DMS 273 treated with DMSO at 0.1 percent for 48 hours (cell line): ENCODE results near the gene NCAPD3.
"Not testable (repeated sequence)": the region's sequence is repeated elsewhere in the genome, so short reads cannot be mapped to it uniquely, and the experiment has no call there.

Experiments used
- DNase-seq: peaks from one replicate; lab custom pipeline; 2025; lab: John Stamatoyannopoulos, UW

NCAPD3 gene

GRCh38 chr11:134223836-134224709, at the start of gene NCAPD3, which contains the start of gene VPS26B:
Gene NCAPD3, minus strand, starts transcription at chr11:134223967. Its CDS starts 41 bp downstream, at chr11:134223926.
Gene VPS26B, plus strand, starts transcription at chr11:134224671. Its CDS starts 452 bp downstream, at chr11:134225123.
- peak; percentile 84 for DNase-seq

- no peak for DNase-seq
Observed at GRCh38 chr11:134273317-134273712, 49.5 kb upstream of the NCAPD3 start.

- no peak for DNase-seq
Observed at GRCh38 chr11:134272381-134273316, 48.9 kb upstream of the NCAPD3 start.

GRCh38 chr11:134271978-134272377, 48.2 kb upstream of the NCAPD3 start:
- no peak for DNase-seq

- DNase-seq, result no peak
Observed at GRCh38 chr11:134270250-134270714, 46.5 kb upstream of the NCAPD3 start.

GRCh38 chr11:134267966-134268365, 44.2 kb upstream of the NCAPD3 start:
- no peak for DNase-seq

- no peak for DNase-seq
Observed at GRCh38 chr11:134267461-134267860, 43.7 kb upstream of the NCAPD3 start.

GRCh38 chr11:134266841-134267251, 43.1 kb upstream of the NCAPD3 start:
- no peak for DNase-seq

GRCh38 chr11:134266440-134266839, 42.7 kb upstream of the NCAPD3 start:
- DNase-seq, result no peak

- DNase-seq, result no peak
Observed at GRCh38 chr11:134264966-134265764, 41.4 kb upstream of the NCAPD3 start.

GRCh38 chr11:134261626-134262488, 38.1 kb upstream of the NCAPD3 start:
- DNase-seq, result no peak

GRCh38 chr11:134260983-134261382, 37.2 kb upstream of the NCAPD3 start:
- DNase-seq, result no peak

GRCh38 chr11:134260503-134260902, 36.7 kb upstream of the NCAPD3 start:
- no peak for DNase-seq

GRCh38 chr11:134258577-134258976, 34.8 kb upstream of the NCAPD3 start:
- no peak for DNase-seq

- no peak for DNase-seq
Observed at GRCh38 chr11:134257101-134257500, 33.3 kb upstream of the NCAPD3 start.

- not testable (repeated sequence) for DNase-seq
Observed at GRCh38 chr11:134255184-134255561, 31.4 kb upstream of the NCAPD3 start.

GRCh38 chr11:134254433-134255183, 30.8 kb upstream of the NCAPD3 start:
- DNase-seq, result no peak

GRCh38 chr11:134253188-134253993, 29.6 kb upstream of the NCAPD3 start, which contains the start of the genes ACAD8 and THYN1:
Gene ACAD8, plus strand, starts transcription at chr11:134253568. Its CDS starts 33 bp downstream, at chr11:134253601.
Gene THYN1, minus strand, starts transcription at chr11:134253352. Its CDS starts 470 bp downstream, at chr11:134252882.
- peak; percentile 86 for DNase-seq
